ENCODE measurements around the gene PALLD. TPM values are rescaled to one million over a fixed set of nuclear protein-coding genes. Genes with fewer than 3 reads are reported as not detected.

The PALLD gene
- total RNA-seq, 2 experiments from 2014 or later: 0.49 to 0.78 TPM

- H3K9me3 Mint-ChIP-seq: peaks cover 4% of the 10 kb centered on the region
- Histone ChIP-seq H3K9me3 (ENCODE audit: control insufficient read depth in 1 of 2, insufficient read depth in 1 of 2, low read length in 2 of 2) (peaks cover 0 to 3% of the 10 kb centered on the region in 2 experiments), H3K4me1 (ENCODE audit: insufficient read depth, low read length) (no peaks in the 10 kb centered on the region), H3K36me3 (ENCODE audit: insufficient read depth, low read length) (no peaks in the 10 kb centered on the region), H3K27ac (ENCODE audit: low read depth in 1 of 2, low read length in 2 of 2) (no peak overlapping the region), H3K4me3 (ENCODE audit: low read length) (no peak overlapping the region), H3K27me3 (ENCODE audit: control insufficient read depth in 1 of 2, insufficient read depth in 2 of 2, low read length in 2 of 2) (peaks cover 0 to 2% of the 10 kb centered on the region in 2 experiments)
- TF ChIP-seq, protein P1, sequence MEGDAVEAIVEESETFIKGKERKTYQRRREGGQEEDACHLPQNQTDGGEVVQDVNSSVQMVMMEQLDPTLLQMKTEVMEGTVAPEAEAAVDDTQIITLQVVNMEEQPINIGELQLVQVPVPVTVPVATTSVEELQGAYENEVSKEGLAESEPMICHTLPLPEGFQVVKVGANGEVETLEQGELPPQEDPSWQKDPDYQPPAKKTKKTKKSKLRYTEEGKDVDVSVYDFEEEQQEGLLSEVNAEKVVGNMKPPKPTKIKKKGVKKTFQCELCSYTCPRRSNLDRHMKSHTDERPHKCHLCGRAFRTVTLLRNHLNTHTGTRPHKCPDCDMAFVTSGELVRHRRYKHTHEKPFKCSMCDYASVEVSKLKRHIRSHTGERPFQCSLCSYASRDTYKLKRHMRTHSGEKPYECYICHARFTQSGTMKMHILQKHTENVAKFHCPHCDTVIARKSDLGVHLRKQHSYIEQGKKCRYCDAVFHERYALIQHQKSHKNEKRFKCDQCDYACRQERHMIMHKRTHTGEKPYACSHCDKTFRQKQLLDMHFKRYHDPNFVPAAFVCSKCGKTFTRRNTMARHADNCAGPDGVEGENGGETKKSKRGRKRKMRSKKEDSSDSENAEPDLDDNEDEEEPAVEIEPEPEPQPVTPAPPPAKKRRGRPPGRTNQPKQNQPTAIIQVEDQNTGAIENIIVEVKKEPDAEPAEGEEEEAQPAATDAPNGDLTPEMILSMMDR (IDR thresholded peaks at IDR 0.05): no peak
- CTCF ChIA-PET: no interaction called here
- intact Hi-C loops (cut with DNase I, micrococcal nuclease): no loop called here
- H3K4me3 Mint-ChIP-seq: no peak overlapping the region
- ATAC-seq (ENCODE audit: poor library complexity): no peak
- no peaks in the 10 kb centered on the region for H3K4me1 Mint-ChIP-seq (ENCODE audit: low read depth)
- no peaks in the 10 kb centered on the region for H3K36me3 Mint-ChIP-seq (ENCODE audit: low read depth)
- H3K27ac Mint-ChIP-seq: no peak overlapping the region
- H3K27me3 Mint-ChIP-seq: peaks cover 5% of the 10 kb centered on the region
- no peak for DNase-seq
- POLR2A ChIA-PET: no interaction called here
These were observed 276.7 kb downstream of the PALLD start for GRCh38 chr4:168773388-168774195.

GRCh38 chr4:168776382-168776781 is 279.5 kb downstream of the PALLD start:
- peaks cover 4% of the 10 kb centered on the region for H3K9me3 Mint-ChIP-seq

DNA sequence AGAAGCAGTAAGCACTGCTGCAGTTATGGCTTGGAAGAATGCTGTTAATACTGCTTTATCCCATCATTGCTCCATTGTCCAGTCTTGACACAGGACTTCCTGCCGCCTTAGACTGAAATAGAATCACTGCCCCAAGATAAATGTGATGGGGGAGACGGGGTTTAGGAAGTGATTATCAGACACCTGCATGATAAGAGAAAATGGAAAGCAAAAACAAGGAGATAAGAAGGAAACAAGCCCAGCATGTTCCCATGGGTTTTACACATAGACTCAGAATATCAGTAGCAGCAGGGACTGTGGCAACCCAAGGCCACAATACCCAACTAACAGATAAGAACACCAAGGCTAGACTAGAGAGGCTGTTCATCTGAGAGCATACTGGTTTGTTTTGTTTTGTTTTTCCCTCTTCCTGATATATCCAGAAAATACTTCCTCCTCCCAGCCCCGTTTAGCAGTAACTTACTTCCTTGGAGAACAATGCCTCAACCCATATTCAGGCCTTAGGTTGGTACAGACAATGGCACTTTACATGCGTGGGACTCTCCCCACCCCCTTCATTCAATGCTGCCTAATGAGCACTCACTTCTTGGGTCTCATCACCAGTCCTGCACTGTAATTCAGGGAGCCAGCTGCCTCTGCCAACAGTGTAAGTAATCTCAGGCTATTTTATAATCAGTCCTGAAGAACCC is 280.6 kb downstream of the PALLD start:
- TF ChIP-seq, protein P1 (IDR thresholded peaks at IDR 0.05): no peak
- H3K4me1 Mint-ChIP-seq (ENCODE audit: low read depth): no peaks in the 10 kb centered on the region
- Histone ChIP-seq H3K4me1 (ENCODE audit: insufficient read depth, low read length) (no peaks in the 10 kb centered on the region), H3K4me3 (ENCODE audit: low read length) (no peak overlapping the region), H3K36me3 (ENCODE audit: insufficient read depth, low read length) (no peaks in the 10 kb centered on the region), H3K9me3 (ENCODE audit: control insufficient read depth in 1 of 2, insufficient read depth in 1 of 2, low read length in 2 of 2) (peaks cover 0 to 3% of the 10 kb centered on the region in 2 experiments), H3K27ac (ENCODE audit: low read depth in 1 of 2, low read length in 2 of 2) (no peak overlapping the region), H3K27me3 (ENCODE audit: control insufficient read depth in 1 of 2, insufficient read depth in 2 of 2, low read length in 2 of 2) (no peaks in the 10 kb centered on the region)
- ChIA-PET POLR2A (no interaction called here), CTCF (no interaction called here)
- no peak overlapping the region for H3K27ac Mint-ChIP-seq
- peaks cover 5% of the 10 kb centered on the region for H3K27me3 Mint-ChIP-seq
- intact Hi-C loops (cut with DNase I, micrococcal nuclease): no loop called here
- DNase-seq (no peak), ATAC-seq (ENCODE audit: poor library complexity) (no peak)
- no peak overlapping the region for H3K4me3 Mint-ChIP-seq
- H3K36me3 Mint-ChIP-seq (ENCODE audit: low read depth): no peaks in the 10 kb centered on the region
- peaks cover 4% of the 10 kb centered on the region for H3K9me3 Mint-ChIP-seq

More at GRCh38 chr4:168776382-168776781, 279.5 kb downstream of the PALLD start:
- Histone ChIP-seq H3K27me3 (ENCODE audit: control insufficient read depth in 1 of 2, insufficient read depth in 2 of 2, low read length in 2 of 2) (no peaks in the 10 kb centered on the region), H3K4me3 (ENCODE audit: low read length) (no peak overlapping the region), H3K9me3 (ENCODE audit: control insufficient read depth in 1 of 2, insufficient read depth in 1 of 2, low read length in 2 of 2) (peaks cover 0 to 3% of the 10 kb centered on the region in 2 experiments), H3K36me3 (ENCODE audit: insufficient read depth, low read length) (no peaks in the 10 kb centered on the region), H3K27ac (ENCODE audit: low read depth in 1 of 2, low read length in 2 of 2) (no peak overlapping the region), H3K4me1 (ENCODE audit: insufficient read depth, low read length) (no peaks in the 10 kb centered on the region)
- DNase-seq (no peak), ATAC-seq (ENCODE audit: poor library complexity) (no peak)
- peaks cover 5% of the 10 kb centered on the region for H3K27me3 Mint-ChIP-seq
- H3K4me1 Mint-ChIP-seq (ENCODE audit: low read depth): no peaks in the 10 kb centered on the region
- ChIA-PET CTCF (no interaction called here), POLR2A (no interaction called here)
- H3K27ac Mint-ChIP-seq: no peak overlapping the region
- no peak overlapping the region for H3K4me3 Mint-ChIP-seq
- TF ChIP-seq, protein P1 (IDR thresholded peaks at IDR 0.05): no peak
- intact Hi-C loops (cut with DNase I, micrococcal nuclease): no loop called here
- H3K36me3 Mint-ChIP-seq (ENCODE audit: low read depth): no peaks in the 10 kb centered on the region
